ENCODE results near the gene WFIKKN1. TPM values are rescaled to one million over a fixed set of nuclear protein-coding genes. Genes with fewer than 3 reads are reported as not detected.

Gene WFIKKN1
- total and polyA plus RNA-seq, 2 of the 13 experiments (the other 11 are each of a cell fraction or from before 2014, with no cell fraction given) = 1.7 to 4.9 TPM

DNA sequence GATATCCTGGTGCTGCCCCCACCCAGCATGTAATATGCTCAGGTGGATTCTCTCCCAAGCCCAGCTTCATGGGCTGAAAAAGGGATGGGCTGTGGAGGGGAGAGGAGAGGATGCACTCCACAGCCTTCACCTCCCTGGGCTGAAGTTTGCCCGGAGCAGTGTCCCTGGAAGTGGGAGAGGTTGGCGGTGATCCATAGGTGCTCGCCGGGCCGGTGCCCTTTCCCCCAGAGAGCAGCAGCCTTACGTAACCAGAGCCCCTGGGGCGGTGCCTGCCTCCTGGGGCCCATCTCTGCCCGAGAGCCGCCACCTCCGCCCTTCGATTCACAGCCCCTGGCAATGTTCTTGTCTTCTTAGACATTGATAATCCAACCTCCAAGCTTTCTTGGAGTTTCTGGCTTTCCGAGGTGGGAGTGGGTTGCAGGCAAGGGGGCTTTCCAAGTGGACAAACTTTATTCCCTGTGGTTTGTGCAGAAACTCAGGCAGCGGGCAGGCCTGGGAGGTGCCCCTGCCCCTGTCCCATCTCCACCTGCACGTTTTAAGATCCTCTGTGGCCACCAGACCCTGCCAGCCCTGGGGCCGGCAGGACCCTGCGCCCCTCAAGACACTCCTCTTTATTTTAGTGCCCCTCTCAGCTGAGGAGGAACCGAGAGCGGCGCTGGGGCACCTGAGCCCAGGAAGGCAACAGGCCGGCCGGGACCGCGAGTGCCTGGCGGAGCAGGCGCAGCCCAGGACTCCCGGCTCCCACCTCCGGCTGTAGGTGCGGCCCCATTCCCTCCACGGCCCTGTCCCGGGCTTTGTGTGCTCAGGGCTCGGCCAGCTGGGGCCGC, 15.3 kb downstream of the WFIKKN1 start (continued):
- TF ChIP-seq ZBTB3 (CRISPR knock-in tag; IDR thresholded peaks at IDR 0.05; ENCODE audit: borderline replicate concordance, low read depth) (no peak), ZNF776 (CRISPR knock-in tag; IDR thresholded peaks at IDR 0.05) (no peak), ZNF891 (CRISPR knock-in tag; IDR thresholded peaks at IDR 0.05) (no peak), SRY (CRISPR knock-in tag; IDR thresholded peaks at IDR 0.05) (no peak), HOXA3 (CRISPR knock-in tag; IDR thresholded peaks at IDR 0.05) (peak; percentile 63), SAP130 (CRISPR knock-in tag; IDR thresholded peaks at IDR 0.05; ENCODE audit: low read depth) (peak; percentile 77), TP53 (CRISPR knock-in tag; conservative IDR thresholded peaks at IDR 0.05) (no peak), ZNF382 (CRISPR knock-in tag; IDR thresholded peaks at IDR 0.05; ENCODE audit: borderline replicate concordance) (no peak), GPN1 (CRISPR knock-in tag; IDR thresholded peaks at IDR 0.05; ENCODE audit: borderline replicate concordance) (no peak), PRPF4 (IDR thresholded peaks at IDR 0.05; ENCODE audit: low read depth, low read length, poor library complexity, severe bottlenecking) (no peak), ZNF556 (CRISPR knock-in tag; IDR thresholded peaks at IDR 0.05; ENCODE audit: borderline replicate concordance) (no peak), MED13 (CRISPR knock-in tag; IDR thresholded peaks at IDR 0.05) (no peak), JARID2 (CRISPR knock-in tag; IDR thresholded peaks at IDR 0.05; ENCODE audit: insufficient replicate concordance) (no peak), ZNF101 (CRISPR knock-in tag; IDR thresholded peaks at IDR 0.05; ENCODE audit: borderline replicate concordance, low read depth) (no peak), KLF11 (CRISPR knock-in tag; IDR thresholded peaks at IDR 0.05) (no peak; the same call in 1 of the 2 replicates), DMAP1 (CRISPR knock-in tag; IDR thresholded peaks at IDR 0.05) (no peak), ZNF746 (CRISPR knock-in tag; IDR thresholded peaks at IDR 0.05) (no peak), PCBP2 (optimal IDR thresholded peaks at IDR 0.05; ENCODE audit: low read depth, low read length, poor library complexity, severe bottlenecking) (no peak), IKZF1 (IDR thresholded peaks at IDR 0.05) (no peak), TBP (CRISPR knock-in tag; IDR thresholded peaks at IDR 0.05) (no peak), SPEN (CRISPR knock-in tag; IDR thresholded peaks at IDR 0.05; ENCODE audit: low read depth) (peak; percentile 59; the same call in 1 of the 2 replicates)
- TF ChIP-seq, protein P1, sequence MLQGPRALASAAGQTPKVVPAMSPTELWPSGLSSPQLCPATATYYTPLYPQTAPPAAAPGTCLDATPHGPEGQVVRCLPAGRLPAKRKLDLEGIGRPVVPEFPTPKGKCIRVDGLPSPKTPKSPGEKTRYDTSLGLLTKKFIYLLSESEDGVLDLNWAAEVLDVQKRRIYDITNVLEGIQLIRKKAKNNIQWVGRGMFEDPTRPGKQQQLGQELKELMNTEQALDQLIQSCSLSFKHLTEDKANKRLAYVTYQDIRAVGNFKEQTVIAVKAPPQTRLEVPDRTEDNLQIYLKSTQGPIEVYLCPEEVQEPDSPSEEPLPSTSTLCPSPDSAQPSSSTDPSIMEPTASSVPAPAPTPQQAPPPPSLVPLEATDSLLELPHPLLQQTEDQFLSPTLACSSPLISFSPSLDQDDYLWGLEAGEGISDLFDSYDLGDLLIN (CRISPR knock-in tag; IDR thresholded peaks at IDR 0.05; ENCODE audit: borderline replicate concordance) = no peak
- TF ChIP-seq, protein P2, sequence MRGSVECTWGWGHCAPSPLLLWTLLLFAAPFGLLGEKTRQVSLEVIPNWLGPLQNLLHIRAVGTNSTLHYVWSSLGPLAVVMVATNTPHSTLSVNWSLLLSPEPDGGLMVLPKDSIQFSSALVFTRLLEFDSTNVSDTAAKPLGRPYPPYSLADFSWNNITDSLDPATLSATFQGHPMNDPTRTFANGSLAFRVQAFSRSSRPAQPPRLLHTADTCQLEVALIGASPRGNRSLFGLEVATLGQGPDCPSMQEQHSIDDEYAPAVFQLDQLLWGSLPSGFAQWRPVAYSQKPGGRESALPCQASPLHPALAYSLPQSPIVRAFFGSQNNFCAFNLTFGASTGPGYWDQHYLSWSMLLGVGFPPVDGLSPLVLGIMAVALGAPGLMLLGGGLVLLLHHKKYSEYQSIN (CRISPR knock-in tag; IDR thresholded peaks at IDR 0.05; ENCODE audit: borderline replicate concordance) = no peak
- TF ChIP-seq, protein P3, sequence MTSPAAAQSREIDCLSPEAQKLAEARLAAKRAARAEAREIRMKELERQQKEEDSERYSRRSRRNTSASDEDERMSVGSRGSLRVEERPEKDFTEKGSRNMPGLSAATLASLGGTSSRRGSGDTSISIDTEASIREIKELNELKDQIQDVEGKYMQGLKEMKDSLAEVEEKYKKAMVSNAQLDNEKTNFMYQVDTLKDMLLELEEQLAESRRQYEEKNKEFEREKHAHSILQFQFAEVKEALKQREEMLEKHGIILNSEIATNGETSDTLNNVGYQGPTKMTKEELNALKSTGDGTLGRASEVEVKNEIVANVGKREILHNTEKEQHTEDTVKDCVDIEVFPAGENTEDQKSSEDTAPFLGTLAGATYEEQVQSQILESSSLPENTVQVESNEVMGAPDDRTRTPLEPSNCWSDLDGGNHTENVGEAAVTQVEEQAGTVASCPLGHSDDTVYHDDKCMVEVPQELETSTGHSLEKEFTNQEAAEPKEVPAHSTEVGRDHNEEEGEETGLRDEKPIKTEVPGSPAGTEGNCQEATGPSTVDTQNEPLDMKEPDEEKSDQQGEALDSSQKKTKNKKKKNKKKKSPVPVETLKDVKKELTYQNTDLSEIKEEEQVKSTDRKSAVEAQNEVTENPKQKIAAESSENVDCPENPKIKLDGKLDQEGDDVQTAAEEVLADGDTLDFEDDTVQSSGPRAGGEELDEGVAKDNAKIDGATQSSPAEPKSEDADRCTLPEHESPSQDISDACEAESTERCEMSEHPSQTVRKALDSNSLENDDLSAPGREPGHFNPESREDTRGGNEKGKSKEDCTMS (CRISPR knock-in tag; conservative IDR thresholded peaks at IDR 0.05) = no peak
- TF ChIP-seq, protein P4, sequence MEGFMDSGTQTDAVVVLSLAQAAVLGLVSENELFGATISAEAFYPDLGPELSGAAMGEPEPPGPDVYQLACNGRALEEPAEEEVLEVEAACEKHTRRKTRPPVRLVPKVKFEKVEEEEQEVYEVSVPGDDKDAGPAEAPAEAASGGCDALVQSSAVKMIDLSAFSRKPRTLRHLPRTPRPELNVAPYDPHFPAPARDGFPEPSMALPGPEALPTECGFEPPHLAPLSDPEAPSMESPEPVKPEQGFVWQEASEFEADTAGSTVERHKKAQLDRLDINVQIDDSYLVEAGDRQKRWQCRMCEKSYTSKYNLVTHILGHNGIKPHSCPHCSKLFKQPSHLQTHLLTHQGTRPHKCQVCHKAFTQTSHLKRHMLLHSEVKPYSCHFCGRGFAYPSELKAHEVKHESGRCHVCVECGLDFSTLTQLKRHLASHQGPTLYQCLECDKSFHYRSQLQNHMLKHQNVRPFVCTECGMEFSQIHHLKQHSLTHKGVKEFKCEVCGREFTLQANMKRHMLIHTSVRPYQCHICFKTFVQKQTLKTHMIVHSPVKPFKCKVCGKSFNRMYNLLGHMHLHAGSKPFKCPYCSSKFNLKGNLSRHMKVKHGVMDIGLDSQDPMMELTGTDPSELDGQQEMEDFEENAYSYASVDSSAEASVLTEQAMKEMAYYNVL (CRISPR knock-in tag; IDR thresholded peaks at IDR 0.05; ENCODE audit: borderline replicate concordance) = no peak
